WTC11 (cell line): ENCODE data around the gene OR10J4. TPM values are rescaled to one million over a fixed set of nuclear protein-coding genes. Genes with fewer than 3 reads are reported as not detected.

ENCODE experiments used
- SMAD3 ChIP-seq: sonication (generic); formaldehyde crosslinking; IDR thresholded peaks from 2 replicates; pipeline ENCODE4 v1.8.0; 2022; ENCODE audit warnings: missing genetic modification reagents, mild to moderate bottlenecking, borderline replicate concordance
- total RNA-seq: library from RNA; stranded (reverse); gene quantifications from 3 replicates; pipeline ENCODE4 v1.2.3, GENCODE V29; 2021

Gene OR10J4
- total RNA-seq, 1 experiment from 2014 or later = not detected

GRCh38 chr1:159474926-159475325, 42.9 kb downstream of the OR10J4 start (continued):
- no peak for TF ChIP-seq SMAD3 (CRISPR knock-in tag)

Other genes starting within 250 kb of the OR10J4 start
- 0.18 to 0.63 TPM (median 0.34 TPM) in 3 replicates for gene ACKR1, start 227.3 kb upstream of the OR10J4 start, total RNA-seq
- not detected in 3 replicates for gene FCER1A, start 129.9 kb upstream of the OR10J4 start, total RNA-seq
- gene OR10J1, start 7.5 kb downstream of the OR10J4 start, total RNA-seq = not detected in 3 replicates
- gene OR10J5, start 103.8 kb downstream of the OR10J4 start, total RNA-seq = not detected in 3 replicates
- 0.44 to 0.66 TPM (median 0.64 TPM) in 3 replicates for gene APCS, start 155.6 kb downstream of the OR10J4 start, total RNA-seq